ENCODE data around the gene AGT. TPM values are rescaled to one million over a fixed set of nuclear protein-coding genes. Genes with fewer than 3 reads are reported as not detected.

The AGT gene
- total RNA-seq: 0.09 TPM in 1 of 2 replicates, not detected in the other

DNA sequence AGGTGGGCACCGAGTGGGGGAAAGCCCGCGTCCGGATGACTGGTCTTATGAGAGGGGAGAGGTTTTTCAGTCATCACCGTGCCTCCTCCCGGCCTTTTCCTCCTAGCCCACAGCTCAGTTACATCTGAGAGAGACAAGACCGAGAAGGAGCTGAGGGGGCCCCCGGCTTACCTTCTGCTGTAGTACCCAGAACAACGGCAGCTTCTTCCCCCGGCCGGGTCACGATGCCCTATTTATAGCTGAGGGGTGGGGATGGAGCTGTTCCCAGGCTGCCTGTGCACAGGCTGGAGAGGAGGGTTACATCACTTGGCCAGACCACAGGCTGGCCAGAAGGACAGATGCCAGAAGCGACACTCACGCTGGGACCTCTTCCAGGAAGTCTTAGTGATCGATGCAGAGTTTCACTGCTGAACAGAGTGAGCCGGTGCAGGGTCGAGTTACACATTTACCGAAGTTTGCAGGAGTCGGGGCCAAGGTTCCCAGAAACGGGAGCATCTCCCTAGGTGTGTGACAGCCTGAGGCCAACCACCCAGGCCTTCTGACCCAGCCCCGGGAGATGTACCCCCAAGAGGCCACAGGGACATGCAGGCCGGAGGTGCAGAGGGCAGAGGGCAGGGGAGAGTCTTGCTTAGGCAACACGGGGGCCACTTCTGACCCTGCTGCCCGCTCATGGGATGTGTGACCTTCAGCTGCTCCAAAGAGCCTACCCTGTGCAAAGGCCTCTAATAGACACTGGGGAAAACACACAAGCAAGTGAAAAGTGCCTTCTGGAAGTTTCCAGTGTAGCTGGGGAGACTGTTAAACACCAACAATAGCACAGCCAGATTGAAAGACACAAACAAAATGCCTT is at the start of gene AGT:
Gene AGT, minus strand, starts transcription at position 208 of the 850 bp plus-strand sequence. CDS start 3,299 bp downstream, outside the sequence.

DNA sequence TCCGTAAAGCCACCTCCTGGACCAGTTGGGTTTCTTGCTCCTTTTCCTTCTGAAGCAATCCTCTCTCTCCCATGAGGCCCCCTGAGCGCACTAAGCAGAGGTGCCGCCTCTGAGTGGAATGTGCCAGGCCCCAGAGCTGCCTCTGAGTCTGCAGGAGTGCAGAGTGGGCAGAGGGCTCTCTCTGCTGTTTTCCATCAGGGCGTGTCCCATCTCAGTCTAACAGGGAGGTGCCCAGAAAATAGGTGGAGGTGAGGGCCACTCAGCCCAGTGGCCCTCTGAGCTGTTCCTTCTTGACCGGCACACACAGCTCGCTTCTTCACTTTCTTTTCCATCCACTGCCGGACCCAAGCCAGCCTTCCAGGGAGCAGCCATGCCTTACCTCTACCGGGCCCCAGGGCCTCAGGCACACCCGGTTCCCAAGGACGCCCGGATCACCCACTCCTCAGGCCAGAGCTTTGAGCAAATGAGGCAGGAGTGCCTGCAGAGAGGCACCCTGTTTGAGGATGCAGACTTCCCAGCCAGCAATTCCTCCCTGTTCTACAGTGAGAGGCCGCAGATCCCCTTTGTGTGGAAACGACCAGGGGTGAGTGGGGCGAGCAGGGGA is 33.3 kb upstream of the AGT start, which contains the start of gene CAPN9:
Gene CAPN9, plus strand, starts transcription at position 262 of the 604 bp plus-strand sequence. Its CDS starts 109 bp downstream, at position 371.

Other genes starting within 250 kb of the AGT start
- 17.9 and 22.7 TPM in 2 replicates for gene COG2, start 71.6 kb downstream of the AGT start, total RNA-seq
- gene CAPN9, start 33.3 kb upstream of the AGT start, total RNA-seq: not detected in 2 replicates
- 9.4 and 17.8 TPM in 2 replicates for gene C1orf198, start 154.4 kb upstream of the AGT start, total RNA-seq